Left ventricle myocardium inferior (tissue), 1 donor: ENCODE measurements around the gene ABLIM1. TPM values are rescaled to one million over a fixed set of nuclear protein-coding genes. Genes with fewer than 3 reads are reported as not detected.

Experiments used
- DNase-seq: peaks from one replicate; pipeline ENCODE4 v3.0.0-alpha.2; 2020
- H3K27ac ChIP-seq: fragments of 200-600 bp; replicated peaks from 2 replicates; pipeline ENCODE4 v1.8.0; 2021
- H3K27me3 ChIP-seq: fragments of 200-600 bp; 2 replicates; pipeline ENCODE4 v1.8.0; 2021; ENCODE audit warnings: low read depth
- H3K36me3 ChIP-seq: fragments of 200-600 bp; 2 replicates; pipeline ENCODE4 v1.8.0; 2021
- H3K4me1 ChIP-seq: fragments of 200-600 bp; 2 replicates; pipeline ENCODE4 v1.8.0; 2021
- H3K4me3 ChIP-seq: fragments of 200-600 bp; 2 replicates; pipeline ENCODE4 v1.8.0; 2021; ENCODE audit warnings: mild to moderate bottlenecking, moderate library complexity
- H3K9me3 ChIP-seq: fragments of 200-600 bp; replicated peaks from 2 replicates; pipeline ENCODE4 v1.8.0; 2021
- intact Hi-C: fragments of 100-400 bp; cut with micrococcal nuclease; formaldehyde crosslinking; loops from one replicate; pipeline ENCODE4 v1.11.0; 2022
- total RNA-seq: library from RNA; stranded (reverse); fragmentation: NEBNext Ultra II Directional; extraction: Animal tissue kit (Norgen Biotek cat#: 25700); gene quantifications from one replicate; pipeline ENCODE4 v1.2.1, GENCODE V29; 2021
- TF ChIP-seq, protein P1 (sequence below): fragments of 200-600 bp; IDR thresholded peaks from 2 replicates; pipeline ENCODE4 v1.8.0; 2021; ENCODE audit warnings: antibody characterized with exemption, mild to moderate bottlenecking, borderline replicate concordance
- donor health status: DM: no; HTN: yes; CAD: no; lungs with severe emphysema.

The ABLIM1 gene
- total RNA-seq, 1 donor from 2014 or later, result 674 TPM

DNA sequence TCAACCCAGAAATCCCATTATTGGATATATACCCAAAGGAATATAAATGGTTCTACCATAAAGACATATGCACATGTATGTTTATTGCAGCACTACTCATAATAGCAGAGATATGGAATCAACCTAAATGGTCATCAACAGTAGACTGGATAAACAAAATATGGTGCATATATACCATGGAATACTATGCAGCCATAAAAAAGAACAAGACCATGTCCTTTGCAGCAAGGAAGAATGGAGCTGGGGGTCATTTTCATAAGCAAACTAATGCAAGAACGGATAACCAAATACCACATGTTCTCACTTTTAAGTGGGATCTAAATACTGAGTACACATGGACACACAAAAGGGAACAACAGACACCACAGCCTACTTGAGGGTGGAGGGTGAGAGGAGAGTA, 251.6 kb downstream of the ABLIM1 start:
- Histone ChIP-seq H3K9me3 (no peaks in the 10 kb centered on the region), H3K4me1 (peaks cover 37% of the 10 kb centered on the region), H3K36me3 (no peaks in the 10 kb centered on the region), H3K27me3 (peaks cover 36% of the 10 kb centered on the region), H3K4me3 (no peak overlapping the region), H3K27ac (no peak overlapping the region)
- TF ChIP-seq, protein P1, sequence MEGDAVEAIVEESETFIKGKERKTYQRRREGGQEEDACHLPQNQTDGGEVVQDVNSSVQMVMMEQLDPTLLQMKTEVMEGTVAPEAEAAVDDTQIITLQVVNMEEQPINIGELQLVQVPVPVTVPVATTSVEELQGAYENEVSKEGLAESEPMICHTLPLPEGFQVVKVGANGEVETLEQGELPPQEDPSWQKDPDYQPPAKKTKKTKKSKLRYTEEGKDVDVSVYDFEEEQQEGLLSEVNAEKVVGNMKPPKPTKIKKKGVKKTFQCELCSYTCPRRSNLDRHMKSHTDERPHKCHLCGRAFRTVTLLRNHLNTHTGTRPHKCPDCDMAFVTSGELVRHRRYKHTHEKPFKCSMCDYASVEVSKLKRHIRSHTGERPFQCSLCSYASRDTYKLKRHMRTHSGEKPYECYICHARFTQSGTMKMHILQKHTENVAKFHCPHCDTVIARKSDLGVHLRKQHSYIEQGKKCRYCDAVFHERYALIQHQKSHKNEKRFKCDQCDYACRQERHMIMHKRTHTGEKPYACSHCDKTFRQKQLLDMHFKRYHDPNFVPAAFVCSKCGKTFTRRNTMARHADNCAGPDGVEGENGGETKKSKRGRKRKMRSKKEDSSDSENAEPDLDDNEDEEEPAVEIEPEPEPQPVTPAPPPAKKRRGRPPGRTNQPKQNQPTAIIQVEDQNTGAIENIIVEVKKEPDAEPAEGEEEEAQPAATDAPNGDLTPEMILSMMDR, result no peak
- intact Hi-C loops, result no loop called here
- DNase-seq, result no peak

DNA sequence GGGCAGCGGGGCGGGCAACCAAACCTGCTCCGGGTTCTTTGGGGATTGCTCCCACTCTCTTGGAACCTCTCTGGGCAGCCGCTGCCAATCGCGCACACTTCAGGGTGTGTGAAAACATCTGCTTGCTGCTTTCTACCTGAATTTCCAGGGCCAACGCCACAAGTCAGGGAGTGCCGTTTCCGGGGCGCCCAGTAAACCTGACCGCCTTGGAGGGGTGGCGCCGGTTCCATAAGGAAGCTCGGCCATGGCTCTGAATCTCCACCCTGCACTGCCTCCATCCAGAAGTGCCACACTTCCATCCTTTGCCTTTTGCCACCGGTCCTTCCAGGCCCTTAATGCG, 253.1 kb downstream of the ABLIM1 start:
- Histone ChIP-seq H3K9me3 (no peaks in the 10 kb centered on the region), H3K27me3 (peaks cover 51% of the 10 kb centered on the region), H3K4me3 (peak overlapping the region; percentile 75), H3K27ac (no peak overlapping the region), H3K4me1 (peaks cover 49% of the 10 kb centered on the region), H3K36me3 (no peaks in the 10 kb centered on the region)
- TF ChIP-seq, protein P1, result no peak
- intact Hi-C loops, result no loop called here
- no peak for DNase-seq

DNA sequence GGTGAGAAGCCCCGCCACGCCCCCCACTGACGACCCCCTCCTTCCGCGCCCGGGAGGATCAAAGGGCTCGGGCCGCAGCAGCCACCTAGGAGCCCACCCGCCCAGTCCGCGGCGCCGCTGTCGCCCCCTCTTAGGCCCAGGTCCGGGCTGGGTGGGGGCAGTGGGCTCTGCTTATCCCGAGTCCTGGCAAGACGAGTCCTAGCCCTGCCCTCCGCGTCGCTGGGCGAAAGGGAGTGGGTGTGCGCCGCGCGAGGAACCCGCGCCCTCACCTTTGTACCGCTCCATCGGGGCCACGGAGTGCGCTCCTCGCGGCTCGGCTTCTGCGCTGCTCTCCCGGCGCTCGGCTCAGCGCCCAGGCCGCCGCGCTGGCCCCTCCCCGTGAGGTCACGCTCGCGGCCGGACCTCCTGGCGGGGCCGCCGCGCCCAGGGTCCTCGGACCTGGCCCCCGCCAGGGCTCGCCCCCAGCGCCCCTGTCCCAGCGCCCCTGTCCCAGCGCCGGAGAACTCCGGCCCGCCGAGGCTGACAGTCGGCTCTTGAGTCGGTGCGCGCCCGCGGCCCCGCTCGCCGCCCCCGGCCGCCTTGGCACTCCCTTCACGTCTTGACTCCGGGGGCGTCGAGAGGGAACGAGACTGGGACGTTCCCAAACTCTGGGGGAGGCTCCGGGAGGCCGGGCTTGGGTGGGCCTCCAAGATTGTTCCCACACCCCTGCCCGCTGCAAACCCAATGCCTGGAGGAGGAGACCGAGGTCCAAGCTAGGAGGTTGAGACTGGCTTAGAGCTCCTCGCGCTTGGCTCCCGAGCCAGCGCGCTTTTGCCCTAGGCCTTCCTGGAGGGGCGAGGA, 253.7 kb downstream of the ABLIM1 start, which contains the start of gene AFAP1L2:
TSS of gene AFAP1L2 (minus strand) at position 332 of the 840 bp plus-strand sequence. CDS start at position 285, 47 bp downstream.
- intact Hi-C loops, result no loop called here
- TF ChIP-seq, protein P1, result no peak
- Histone ChIP-seq H3K9me3 (no peaks in the 10 kb centered on the region), H3K27me3 (peaks cover 57% of the 10 kb centered on the region), H3K36me3 (no peaks in the 10 kb centered on the region), H3K4me1 (peaks cover 55% of the 10 kb centered on the region), H3K27ac (peak within 1 kb of the TSS; percentile 58), H3K4me3 (peak within 1 kb of the TSS; percentile 75)
- DNase-seq, result peak; percentile 50

DNA sequence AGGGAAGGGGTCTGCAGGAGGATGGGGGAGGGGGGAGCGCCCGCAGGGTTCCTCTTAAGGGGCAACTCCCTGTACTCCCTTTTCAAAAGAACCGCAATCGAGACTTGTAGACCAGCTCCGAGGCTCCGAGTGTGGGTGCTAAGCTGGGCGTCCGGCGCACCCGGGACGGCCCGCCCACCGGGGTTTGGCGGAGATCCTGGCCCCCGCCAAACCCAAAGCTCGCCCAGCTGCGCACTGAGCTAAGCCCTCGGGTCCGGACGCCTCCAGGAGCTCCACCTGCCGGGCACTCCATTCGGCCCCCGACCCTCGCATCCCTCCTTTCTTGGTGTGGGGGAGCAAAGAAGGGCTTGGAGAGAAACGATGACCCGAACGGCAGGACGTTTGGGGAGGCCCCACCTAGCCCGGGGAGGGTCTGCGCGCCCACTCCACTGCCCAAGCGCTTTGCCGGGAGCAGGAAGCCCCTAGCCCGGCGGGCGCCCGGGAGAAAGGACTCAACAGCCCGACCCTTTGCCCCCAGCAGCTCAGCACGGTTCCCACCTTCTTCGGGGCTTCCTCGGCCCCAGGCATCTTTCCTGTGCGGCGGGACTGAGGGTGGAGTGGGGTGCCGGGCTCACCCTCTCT, 254.4 kb downstream of the ABLIM1 start:
- Histone ChIP-seq H3K27me3 (peaks cover 65% of the 10 kb centered on the region), H3K9me3 (no peaks in the 10 kb centered on the region), H3K27ac (peak overlapping the region; percentile 58), H3K4me3 (peak overlapping the region; percentile 75), H3K4me1 (peaks cover 62% of the 10 kb centered on the region), H3K36me3 (no peaks in the 10 kb centered on the region)
- peak; percentile 37 for DNase-seq
- intact Hi-C loops, result no loop called here
- TF ChIP-seq, protein P1, result peak; percentile 40

DNA sequence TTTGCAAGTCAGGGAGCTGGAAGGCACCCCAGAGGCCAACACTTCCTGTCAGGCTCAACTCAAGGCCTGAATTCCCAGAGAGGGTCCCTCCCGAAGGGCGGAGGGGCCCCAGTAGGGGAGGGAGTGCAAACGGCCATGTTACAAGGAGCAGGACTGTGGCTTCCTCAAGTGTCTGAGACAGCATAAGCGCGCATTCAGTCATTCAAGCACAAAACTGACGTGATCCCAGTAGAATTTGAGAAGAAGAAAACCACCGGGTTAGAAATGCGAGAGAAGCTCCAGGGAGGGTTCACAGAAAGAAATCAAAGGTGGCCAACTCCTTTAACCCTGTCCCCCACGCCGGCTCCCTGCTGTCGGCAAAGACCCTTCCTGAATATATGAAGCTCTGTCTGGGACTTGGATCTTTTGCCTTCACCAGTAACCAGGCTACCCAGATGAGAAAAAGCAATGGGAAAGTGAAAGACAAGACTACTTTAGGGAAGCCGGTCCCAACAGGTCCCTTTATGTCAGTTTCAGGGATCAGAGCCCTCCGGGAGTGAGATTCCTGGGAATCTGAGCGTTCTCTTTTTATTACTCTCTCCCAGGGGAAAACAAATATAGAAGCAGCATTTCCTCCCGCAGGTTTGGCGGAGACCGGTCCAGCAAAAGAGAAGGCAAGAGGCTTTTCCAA, 255.1 kb downstream of the ABLIM1 start:
- H3K4me1 ChIP-seq, result peaks cover 69% of the 10 kb centered on the region
- DNase-seq, result no peak
- intact Hi-C loops, result no loop called here
- peak overlapping the region; percentile 75 for H3K4me3 ChIP-seq
- H3K36me3 ChIP-seq, result no peaks in the 10 kb centered on the region
- TF ChIP-seq, protein P1, result no peak
- no peaks in the 10 kb centered on the region for H3K9me3 ChIP-seq
- H3K27me3 ChIP-seq, result peaks cover 71% of the 10 kb centered on the region
- H3K27ac ChIP-seq, result peak overlapping the region; percentile 58
